Caco-2 (cell line): ENCODE results near the gene ZCWPW2. TPM values are rescaled to one million over a fixed set of nuclear protein-coding genes. Genes with fewer than 3 reads are reported as not detected.

Source experiments
- BruUV-seq: library from RNA; stranded (reverse); fragments of 400-500 nt; replicated peaks from 2 replicates; lab custom pipeline; 2021; lab: Mats Ljungman, UMichigan
- CTCF ChIA-PET: fragments of 300-600 bp; sonication (Branson Sonifier 250); formaldehyde crosslinking; loops from one replicate; lab custom pipeline; 2022; ENCODE audit warnings: antibody characterized with exemption; lab: Charles Lee
- POLR2A ChIA-PET: fragments of 300-600 bp; sonication (Branson Sonifier 250); formaldehyde crosslinking; loops from one replicate; lab custom pipeline; 2022; ENCODE audit warnings: antibody characterized with exemption; lab: Charles Lee
- DNase-seq, 2 experiments: peaks; one replicate each; pipeline versions ENCODE4 v3.0.0 to v3.0.0-alpha.2; 2020 to 2022
- H3K27me3 ChIP-seq: replicated peaks from 2 replicates; pipeline ENCODE4 v1.6.0; 2011; ENCODE audit warnings: low read length; ENCODE audit not compliant: control insufficient read depth, insufficient read depth
- H3K36me3 ChIP-seq: 2 replicates; pipeline ENCODE4 v1.5.1; 2011; ENCODE audit warnings: low read length; ENCODE audit not compliant: control insufficient read depth, insufficient read depth
- H3K4me1 ChIP-seq: fragments of 250-450 bp; sonication (Bioruptor Pico); 2 replicates; pipeline ENCODE4 v1.5.1; 2020; ENCODE audit warnings: mild to moderate bottlenecking
- H3K4me3 ChIP-seq: 2 replicates; pipeline ENCODE4 v1.5.1; 2011; ENCODE audit warnings: low read depth, mild to moderate bottlenecking, control low read depth, low read length
- H3K9me3 ChIP-seq: fragments of 250-450 bp; sonication (Bioruptor Pico); 2 replicates; pipeline ENCODE4 v1.5.1; 2020; ENCODE audit warnings: mild to moderate bottlenecking, moderate library complexity
- H3K27ac Mint-ChIP-seq: one replicate; pipeline ENCODE4 v1.8.0; 2022; ENCODE audit warnings: mixed read lengths; ENCODE audit not compliant: unreplicated experiment
- H3K27me3 Mint-ChIP-seq: one replicate; pipeline ENCODE4 v1.8.0; 2022; ENCODE audit warnings: mixed read lengths; ENCODE audit not compliant: insufficient read depth, unreplicated experiment
- H3K36me3 Mint-ChIP-seq: one replicate; pipeline ENCODE4 v1.8.0; 2022; ENCODE audit warnings: mild to moderate bottlenecking, mixed read lengths; ENCODE audit not compliant: insufficient read depth, unreplicated experiment
- H3K4me1 Mint-ChIP-seq: one replicate; pipeline ENCODE4 v1.8.0; 2022; ENCODE audit warnings: low read depth, mixed read lengths; ENCODE audit not compliant: unreplicated experiment
- H3K4me3 Mint-ChIP-seq: one replicate; pipeline ENCODE4 v1.8.0; 2022; ENCODE audit warnings: mild to moderate bottlenecking, moderate library complexity, mixed read lengths; ENCODE audit not compliant: unreplicated experiment
- H3K9me3 Mint-ChIP-seq: one replicate; pipeline ENCODE4 v1.8.0; 2022; ENCODE audit warnings: mixed read lengths; ENCODE audit not compliant: unreplicated experiment
- CTCF ChIP-seq, 2 experiments: fragments of 200-600 bp in 1 of 2; IDR thresholded peaks; 1 replicate in 1 of 2; 2 replicates in 1 of 2; pipeline versions ENCODE4 v1.5.1 to v1.8.0; 2011 to 2022; ENCODE audit warnings: antibody characterized with exemption in 1 of 2, control low read depth in 1 of 2, inconsistent platforms in 1 of 2, low read depth in 1 of 2, low read length in 1 of 2, mild to moderate bottlenecking in 1 of 2, moderate library complexity in 1 of 2; ENCODE audit not compliant: insufficient read depth in 1 of 2, severe bottlenecking in 1 of 2, unreplicated experiment in 1 of 2
- intact Hi-C: fragments of 100-400 bp; cut with micrococcal nuclease; formaldehyde crosslinking; loops from one replicate; pipeline ENCODE4 v1.10.0; 2022; ENCODE audit not compliant: unreplicated experiment
- total RNA-seq: library from RNA; stranded (reverse); gene quantifications from 2 replicates; pipeline ENCODE4 v1.2.3, GENCODE V29; 2022

Gene ZCWPW2
- total RNA-seq, 1 experiment from 2014 or later, result 0.18 TPM

- Mint-ChIP-seq H3K27ac (no peak overlapping the region), H3K9me3 (no peaks in the 10 kb centered on the region), H3K27me3 (no peaks in the 10 kb centered on the region), H3K36me3 (no peaks in the 10 kb centered on the region), H3K4me1 (no peaks in the 10 kb centered on the region), H3K4me3 (no peak overlapping the region)
- intact Hi-C loops, result no loop called here
- Histone ChIP-seq H3K4me3 (no peak overlapping the region), H3K36me3 (no peaks in the 10 kb centered on the region; the same call in 1 of the 2 replicates), H3K9me3 (no peaks in the 10 kb centered on the region), H3K4me1 (no peaks in the 10 kb centered on the region), H3K27me3 (no peaks in the 10 kb centered on the region)
- CTCF ChIA-PET, result no interaction called here
- POLR2A ChIA-PET, result no interaction called here
- TF ChIP-seq CTCF (IDR thresholded peaks at IDR 0.05; ENCODE audit: insufficient read depth in 1 of 2, low read depth in 1 of 2, low read length in 1 of 2, severe bottlenecking in 1 of 2, unreplicated experiment in 1 of 2), result no peak
- no peak for DNase-seq
- BruUV-seq, result no TSS peak
Measured at GRCh38 chr3:28300345-28300962, 48.1 kb upstream of the ZCWPW2 start.

GRCh38 chr3:28301688-28302087 is 46.8 kb upstream of the ZCWPW2 start:
- H3K4me1 Mint-ChIP-seq, result no peaks in the 10 kb centered on the region
- Histone ChIP-seq H3K27me3 (no peaks in the 10 kb centered on the region), H3K4me3 (no peak overlapping the region), H3K36me3 (no peaks in the 10 kb centered on the region; the same call in 1 of the 2 replicates), H3K9me3 (no peaks in the 10 kb centered on the region), H3K4me1 (no peaks in the 10 kb centered on the region)
- BruUV-seq, result no TSS peak
- no peaks in the 10 kb centered on the region for H3K9me3 Mint-ChIP-seq
- TF ChIP-seq CTCF (IDR thresholded peaks at IDR 0.05; ENCODE audit: insufficient read depth in 1 of 2, low read depth in 1 of 2, low read length in 1 of 2, severe bottlenecking in 1 of 2, unreplicated experiment in 1 of 2), result no peak
- no peak overlapping the region for H3K4me3 Mint-ChIP-seq
- DNase-seq, result no peak
- no peaks in the 10 kb centered on the region for H3K36me3 Mint-ChIP-seq
- ChIA-PET CTCF (no interaction called here), POLR2A (no interaction called here)
- no peak overlapping the region for H3K27ac Mint-ChIP-seq
- H3K27me3 Mint-ChIP-seq, result no peaks in the 10 kb centered on the region
- intact Hi-C loops, result no loop called here

- Mint-ChIP-seq H3K27ac (no peak overlapping the region), H3K4me1 (no peaks in the 10 kb centered on the region), H3K36me3 (no peaks in the 10 kb centered on the region), H3K4me3 (no peak overlapping the region), H3K27me3 (no peaks in the 10 kb centered on the region), H3K9me3 (no peaks in the 10 kb centered on the region)
- Histone ChIP-seq H3K27me3 (no peaks in the 10 kb centered on the region), H3K9me3 (no peaks in the 10 kb centered on the region), H3K36me3 (no peaks in the 10 kb centered on the region), H3K4me3 (no peak overlapping the region), H3K4me1 (no peaks in the 10 kb centered on the region)
- no peak for DNase-seq
- ChIA-PET CTCF (no interaction called here), POLR2A (no interaction called here)
- intact Hi-C loops, result no loop called here
- no peak for TF ChIP-seq CTCF (IDR thresholded peaks at IDR 0.05; ENCODE audit: insufficient read depth in 1 of 2, low read depth in 1 of 2, low read length in 1 of 2, severe bottlenecking in 1 of 2, unreplicated experiment in 1 of 2)
- no TSS peak for BruUV-seq
Measured at GRCh38 chr3:28308196-28308595, 40.3 kb upstream of the ZCWPW2 start.
